HEK293 (cell line): ENCODE measurements around the gene AFF4.

ENCODE experiments used
- CTCF ChIA-PET: fragments of 350-600 bp; formaldehyde crosslinking; extraction: SDS; loops from one replicate; lab custom pipeline; 2021; ENCODE audit warnings: antibody characterized with exemption; lab: Yijun Ruan, JAX
- POLR2A ChIA-PET: fragments of 300-600 bp; formaldehyde crosslinking; extraction: SDS; loops from one replicate; lab custom pipeline; 2020; ENCODE audit warnings: antibody characterized with exemption, inconsistent platforms; lab: Yijun Ruan, JAX
- H3K27ac ChIP-seq: fragments of 200-500 bp; sonication (Bioruptor generic); 2 replicates; pipeline ENCODE4 v1.5.1; 2014; ENCODE audit warnings: low read depth, low read length, control low read depth, inconsistent platforms; ENCODE audit errors: extremely low read depth
- H3K36me3 ChIP-seq, 2 experiments: fragments of 200-500 bp in 1 of 2; sonication (Bioruptor generic) in 1 of 2; 1 replicate in 1 of 2; 2 replicates in 1 of 2; pipeline ENCODE4 v1.5.1; 2014 to 2017; ENCODE audit warnings: inconsistent platforms in 2 of 2, low read length in 2 of 2; ENCODE audit not compliant: control insufficient read depth in 2 of 2, insufficient read depth in 1 of 2
- H3K4me1 ChIP-seq: fragments of 200-500 bp; sonication (Bioruptor generic); 2 replicates; pipeline ENCODE4 v1.5.1; 2014; ENCODE audit warnings: mild to moderate bottlenecking, low read length, inconsistent platforms; ENCODE audit not compliant: control insufficient read depth, insufficient read depth
- H3K4me3 ChIP-seq: 2 replicates; pipeline ENCODE4 v1.5.1; 2011; ENCODE audit warnings: low read depth, mild to moderate bottlenecking, control low read depth, low read length, moderate library complexity
- H3K9me3 ChIP-seq: fragments of 200-500 bp; sonication (Bioruptor generic); 2 replicates; pipeline ENCODE4 v1.5.1; 2014; ENCODE audit warnings: low read depth, low read length, inconsistent platforms; ENCODE audit not compliant: control insufficient read depth, insufficient read depth
- BCL11A ChIP-seq: fragments of 450-650 bp; formaldehyde crosslinking; IDR thresholded peaks from 2 replicates; pipeline ENCODE4 v1.5.1; 2016; ENCODE audit warnings: low read depth, missing biosample characterization, missing genetic modification characterization
- FEZF1 ChIP-seq: fragments of 450-650 bp; formaldehyde crosslinking; IDR thresholded peaks from 2 replicates; pipeline ENCODE4 v1.5.1; 2016; ENCODE audit warnings: missing biosample characterization, missing genetic modification characterization
- GLI4 ChIP-seq: fragments of 450-650 bp; formaldehyde crosslinking; IDR thresholded peaks from 2 replicates; pipeline ENCODE4 v1.5.1; 2016; ENCODE audit warnings: missing biosample characterization, missing genetic modification characterization
- MZF1 ChIP-seq: fragments of 450-650 bp; formaldehyde crosslinking; IDR thresholded peaks from 2 replicates; pipeline ENCODE4 v1.5.1; 2017; ENCODE audit warnings: missing biosample characterization, missing genetic modification characterization, borderline replicate concordance
- ZFP3 ChIP-seq: fragments of 450-650 bp; formaldehyde crosslinking; IDR thresholded peaks from 2 replicates; pipeline ENCODE4 v1.5.1; 2016; ENCODE audit warnings: low read depth, missing biosample characterization, missing genetic modification characterization
- ZNF121 ChIP-seq: fragments of 450-650 bp; formaldehyde crosslinking; IDR thresholded peaks from 2 replicates; pipeline ENCODE4 v1.5.1; 2016; ENCODE audit warnings: missing biosample characterization, missing genetic modification characterization
- ZNF157 ChIP-seq: fragments of 450-650 bp; formaldehyde crosslinking; IDR thresholded peaks from 2 replicates; pipeline ENCODE4 v1.5.1; 2016; ENCODE audit warnings: missing biosample characterization, missing genetic modification characterization
- ZNF214 ChIP-seq: fragments of 450-650 bp; formaldehyde crosslinking; IDR thresholded peaks from 2 replicates; pipeline ENCODE4 v1.5.1; 2017; ENCODE audit warnings: missing biosample characterization, mild to moderate bottlenecking, missing genetic modification characterization, borderline replicate concordance
- ZNF221 ChIP-seq: fragments of 450-650 bp; formaldehyde crosslinking; IDR thresholded peaks from 2 replicates; pipeline ENCODE4 v1.5.1; 2017; ENCODE audit warnings: missing biosample characterization, missing genetic modification characterization, borderline replicate concordance
- ZNF324 ChIP-seq: fragments of 450-650 bp; formaldehyde crosslinking; IDR thresholded peaks from 2 replicates; pipeline ENCODE4 v1.5.1; 2016; ENCODE audit warnings: missing biosample characterization, missing genetic modification characterization
- ZNF350 ChIP-seq: fragments of 450-650 bp; formaldehyde crosslinking; IDR thresholded peaks from 2 replicates; pipeline ENCODE4 v1.5.0; 2017; ENCODE audit warnings: missing biosample characterization, mild to moderate bottlenecking, missing genetic modification characterization
- ZNF521 ChIP-seq: fragments of 450-650 bp; formaldehyde crosslinking; IDR thresholded peaks from 2 replicates; pipeline ENCODE4 v1.5.1; 2017; ENCODE audit warnings: missing biosample characterization, mild to moderate bottlenecking, missing genetic modification characterization
- ZNF530 ChIP-seq: fragments of 450-650 bp; formaldehyde crosslinking; IDR thresholded peaks from 2 replicates; pipeline ENCODE4 v1.5.1; 2016; ENCODE audit warnings: low read depth, missing biosample characterization, missing genetic modification characterization
- ZNF660 ChIP-seq: fragments of 450-650 bp; IDR thresholded peaks from 2 replicates; pipeline ENCODE4 v1.5.1; 2018; ENCODE audit warnings: missing biosample characterization, mild to moderate bottlenecking, missing genetic modification characterization
- ZNF664 ChIP-seq: fragments of 450-650 bp; formaldehyde crosslinking; IDR thresholded peaks from 2 replicates; pipeline ENCODE4 v1.5.1; 2016; ENCODE audit warnings: missing biosample characterization, missing genetic modification characterization
- ZNF777 ChIP-seq: fragments of 450-650 bp; formaldehyde crosslinking; IDR thresholded peaks from 2 replicates; pipeline ENCODE4 v1.5.1; 2017; ENCODE audit warnings: missing biosample characterization, missing genetic modification characterization, borderline replicate concordance
- ZSCAN30 ChIP-seq: fragments of 450-650 bp; IDR thresholded peaks from 2 replicates; pipeline ENCODE4 v1.5.1; 2018; ENCODE audit warnings: missing biosample characterization, mild to moderate bottlenecking, missing genetic modification characterization, moderate library complexity
- TF ChIP-seq, protein P1 (sequence below): fragments of 450-650 bp; formaldehyde crosslinking; IDR thresholded peaks from 2 replicates; pipeline ENCODE4 v1.5.1; 2016; ENCODE audit warnings: missing biosample characterization, missing genetic modification characterization
- TF ChIP-seq, protein P2 (sequence below): IDR thresholded peaks from 2 replicates; pipeline ENCODE4 v1.6.1; 2011; ENCODE audit warnings: mild to moderate bottlenecking, low read depth, low read length, borderline replicate concordance
- TF ChIP-seq, protein P3 (sequence below): fragments of 450-650 bp; formaldehyde crosslinking; IDR thresholded peaks from 2 replicates; pipeline ENCODE4 v1.5.1; 2016; ENCODE audit warnings: missing biosample characterization, missing genetic modification characterization
- TF ChIP-seq, protein P4 (sequence below): fragments of 450-650 bp; formaldehyde crosslinking; IDR thresholded peaks from 2 replicates; pipeline ENCODE4 v1.5.1; 2016; ENCODE audit warnings: missing biosample characterization, missing genetic modification characterization
- TF ChIP-seq, protein P5 (sequence below): fragments of 450-650 bp; formaldehyde crosslinking; IDR thresholded peaks from 2 replicates; pipeline ENCODE4 v1.5.1; 2017; ENCODE audit warnings: missing biosample characterization, mild to moderate bottlenecking, missing genetic modification characterization, moderate library complexity

AFF4 gene

DNA sequence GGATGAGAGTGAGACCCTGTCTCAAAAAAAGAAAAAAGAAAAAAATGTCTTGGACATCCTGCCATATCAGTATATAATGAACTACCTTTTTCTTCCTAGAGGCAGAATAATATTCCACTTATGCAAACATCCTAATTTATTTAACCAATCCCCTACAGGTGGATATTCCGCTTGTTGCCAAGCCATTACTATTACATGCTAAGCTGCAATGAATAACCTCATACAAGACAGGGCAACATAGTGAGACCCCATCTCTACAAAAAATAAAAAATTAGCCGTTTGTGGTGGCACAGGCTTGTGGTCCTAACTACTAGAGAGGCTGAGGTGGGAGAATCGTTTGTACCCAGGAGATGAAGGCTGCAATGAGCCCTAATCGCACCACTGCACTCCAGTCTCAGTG lies 1.7 kb upstream of the AFF4 start:
- CTCF ChIA-PET = no interaction called here
- POLR2A ChIA-PET = interaction anchor here (3.9 kb wide), 1 partner anchor 87 kb away, joined by 23 read pairs; the partner anchor contains the start of gene HSPA4
- H3K27ac ChIP-seq = no peak overlapping the region
- no peaks in the 10 kb centered on the region for H3K9me3 ChIP-seq
- TF ChIP-seq MZF1 (tag by site-specific recombination) = peak; percentile 93; the same call in 1 of the 2 replicates
- TF ChIP-seq ZNF121 (tag by site-specific recombination) = peak; percentile 99
- TF ChIP-seq, protein P1, sequence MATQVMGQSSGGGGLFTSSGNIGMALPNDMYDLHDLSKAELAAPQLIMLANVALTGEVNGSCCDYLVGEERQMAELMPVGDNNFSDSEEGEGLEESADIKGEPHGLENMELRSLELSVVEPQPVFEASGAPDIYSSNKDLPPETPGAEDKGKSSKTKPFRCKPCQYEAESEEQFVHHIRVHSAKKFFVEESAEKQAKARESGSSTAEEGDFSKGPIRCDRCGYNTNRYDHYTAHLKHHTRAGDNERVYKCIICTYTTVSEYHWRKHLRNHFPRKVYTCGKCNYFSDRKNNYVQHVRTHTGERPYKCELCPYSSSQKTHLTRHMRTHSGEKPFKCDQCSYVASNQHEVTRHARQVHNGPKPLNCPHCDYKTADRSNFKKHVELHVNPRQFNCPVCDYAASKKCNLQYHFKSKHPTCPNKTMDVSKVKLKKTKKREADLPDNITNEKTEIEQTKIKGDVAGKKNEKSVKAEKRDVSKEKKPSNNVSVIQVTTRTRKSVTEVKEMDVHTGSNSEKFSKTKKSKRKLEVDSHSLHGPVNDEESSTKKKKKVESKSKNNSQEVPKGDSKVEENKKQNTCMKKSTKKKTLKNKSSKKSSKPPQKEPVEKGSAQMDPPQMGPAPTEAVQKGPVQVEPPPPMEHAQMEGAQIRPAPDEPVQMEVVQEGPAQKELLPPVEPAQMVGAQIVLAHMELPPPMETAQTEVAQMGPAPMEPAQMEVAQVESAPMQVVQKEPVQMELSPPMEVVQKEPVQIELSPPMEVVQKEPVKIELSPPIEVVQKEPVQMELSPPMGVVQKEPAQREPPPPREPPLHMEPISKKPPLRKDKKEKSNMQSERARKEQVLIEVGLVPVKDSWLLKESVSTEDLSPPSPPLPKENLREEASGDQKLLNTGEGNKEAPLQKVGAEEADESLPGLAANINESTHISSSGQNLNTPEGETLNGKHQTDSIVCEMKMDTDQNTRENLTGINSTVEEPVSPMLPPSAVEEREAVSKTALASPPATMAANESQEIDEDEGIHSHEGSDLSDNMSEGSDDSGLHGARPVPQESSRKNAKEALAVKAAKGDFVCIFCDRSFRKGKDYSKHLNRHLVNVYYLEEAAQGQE (tag by site-specific recombination) = no peak
- TF ChIP-seq, all 188 proteins: peak for 2
- Histone ChIP-seq H3K4me3 (no peak overlapping the region), H3K36me3 (peaks cover 0 to 6% of the 10 kb centered on the region in 2 experiments; a peak in 1 of 3 replicates), H3K4me1 (no peaks in the 10 kb centered on the region)

DNA sequence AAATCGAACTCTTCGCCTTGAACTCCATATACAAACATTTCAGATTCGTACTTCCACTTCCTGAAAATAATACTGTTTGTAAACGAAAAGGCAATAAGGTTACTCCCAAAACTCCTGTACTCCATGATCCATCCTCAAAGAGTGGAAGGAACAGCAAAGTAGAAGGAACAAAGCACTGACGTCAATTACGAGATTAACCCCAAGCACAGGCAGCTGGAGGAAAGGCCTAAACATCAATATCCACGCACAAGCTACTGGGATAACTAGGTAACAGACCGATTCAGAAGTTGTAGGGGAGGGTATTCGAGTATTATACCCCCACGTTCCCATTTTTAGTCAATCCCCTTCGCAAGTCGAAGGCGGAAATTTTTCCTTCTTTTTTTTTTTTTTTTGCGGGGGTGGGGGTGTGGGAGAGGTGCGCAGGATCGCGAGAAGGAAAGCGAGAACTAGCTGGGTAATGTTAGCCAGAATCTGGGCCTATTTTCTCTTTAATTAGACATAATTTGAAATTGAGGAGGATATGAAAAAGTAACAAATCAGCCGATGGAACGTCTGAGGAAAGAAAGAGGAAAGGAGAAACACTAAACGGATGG lies 909 bp downstream of the AFF4 start:
- H3K27ac ChIP-seq = peak overlapping the region; percentile 92
- H3K4me3 ChIP-seq = peak overlapping the region; percentile 79
- CTCF ChIA-PET = interaction anchor here (0.7 kb wide), 1 partner anchor 23 kb away, joined by 4 read pairs; no protein-coding TSS in a partner anchor
- POLR2A ChIA-PET = interaction anchor here (0.6 to 3.9 kb wide), 8 partner anchors 8 to 225 kb away, joined by 3 to 23 read pairs (median 6); partner anchors contain the start of genes HSPA4 and KIF3A
- H3K4me1 ChIP-seq = no peaks in the 10 kb centered on the region
- H3K36me3 ChIP-seq = peaks cover under 1 to 10% of the 10 kb centered on the region in 2 experiments; a peak in 2 of 3 replicates
- H3K9me3 ChIP-seq = no peaks in the 10 kb centered on the region
- no peak for TF ChIP-seq BCL11A (tag by site-specific recombination)
- no peak for TF ChIP-seq ZNF530 (tag by site-specific recombination)
- no peak for TF ChIP-seq ZNF214 (tag by site-specific recombination)
- TF ChIP-seq GLI4 (tag by site-specific recombination) = no peak
- TF ChIP-seq ZNF221 = no peak
- no peak for TF ChIP-seq ZSCAN30 (tag by site-specific recombination)
- TF ChIP-seq, protein P2, sequence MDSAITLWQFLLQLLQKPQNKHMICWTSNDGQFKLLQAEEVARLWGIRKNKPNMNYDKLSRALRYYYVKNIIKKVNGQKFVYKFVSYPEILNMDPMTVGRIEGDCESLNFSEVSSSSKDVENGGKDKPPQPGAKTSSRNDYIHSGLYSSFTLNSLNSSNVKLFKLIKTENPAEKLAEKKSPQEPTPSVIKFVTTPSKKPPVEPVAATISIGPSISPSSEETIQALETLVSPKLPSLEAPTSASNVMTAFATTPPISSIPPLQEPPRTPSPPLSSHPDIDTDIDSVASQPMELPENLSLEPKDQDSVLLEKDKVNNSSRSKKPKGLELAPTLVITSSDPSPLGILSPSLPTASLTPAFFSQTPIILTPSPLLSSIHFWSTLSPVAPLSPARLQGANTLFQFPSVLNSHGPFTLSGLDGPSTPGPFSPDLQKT = no peak
- TF ChIP-seq FEZF1 = no peak
- TF ChIP-seq ZNF157 (tag by site-specific recombination) = no peak
- no peak for TF ChIP-seq ZNF521
- no peak for TF ChIP-seq ZFP3 (tag by site-specific recombination)
- TF ChIP-seq, protein P3, sequence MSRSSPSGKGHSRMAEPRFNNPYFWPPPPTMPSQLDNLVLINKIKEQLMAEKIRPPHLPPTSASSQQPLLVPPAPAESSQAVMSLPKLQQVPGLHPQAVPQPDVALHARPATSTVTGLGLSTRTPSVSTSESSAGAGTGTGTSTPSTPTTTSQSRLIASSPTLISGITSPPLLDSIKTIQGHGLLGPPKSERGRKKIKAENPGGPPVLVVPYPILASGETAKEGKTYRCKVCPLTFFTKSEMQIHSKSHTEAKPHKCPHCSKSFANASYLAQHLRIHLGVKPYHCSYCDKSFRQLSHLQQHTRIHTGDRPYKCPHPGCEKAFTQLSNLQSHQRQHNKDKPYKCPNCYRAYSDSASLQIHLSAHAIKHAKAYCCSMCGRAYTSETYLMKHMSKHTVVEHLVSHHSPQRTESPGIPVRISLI (tag by site-specific recombination) = peak; percentile 98
- TF ChIP-seq, protein P4, sequence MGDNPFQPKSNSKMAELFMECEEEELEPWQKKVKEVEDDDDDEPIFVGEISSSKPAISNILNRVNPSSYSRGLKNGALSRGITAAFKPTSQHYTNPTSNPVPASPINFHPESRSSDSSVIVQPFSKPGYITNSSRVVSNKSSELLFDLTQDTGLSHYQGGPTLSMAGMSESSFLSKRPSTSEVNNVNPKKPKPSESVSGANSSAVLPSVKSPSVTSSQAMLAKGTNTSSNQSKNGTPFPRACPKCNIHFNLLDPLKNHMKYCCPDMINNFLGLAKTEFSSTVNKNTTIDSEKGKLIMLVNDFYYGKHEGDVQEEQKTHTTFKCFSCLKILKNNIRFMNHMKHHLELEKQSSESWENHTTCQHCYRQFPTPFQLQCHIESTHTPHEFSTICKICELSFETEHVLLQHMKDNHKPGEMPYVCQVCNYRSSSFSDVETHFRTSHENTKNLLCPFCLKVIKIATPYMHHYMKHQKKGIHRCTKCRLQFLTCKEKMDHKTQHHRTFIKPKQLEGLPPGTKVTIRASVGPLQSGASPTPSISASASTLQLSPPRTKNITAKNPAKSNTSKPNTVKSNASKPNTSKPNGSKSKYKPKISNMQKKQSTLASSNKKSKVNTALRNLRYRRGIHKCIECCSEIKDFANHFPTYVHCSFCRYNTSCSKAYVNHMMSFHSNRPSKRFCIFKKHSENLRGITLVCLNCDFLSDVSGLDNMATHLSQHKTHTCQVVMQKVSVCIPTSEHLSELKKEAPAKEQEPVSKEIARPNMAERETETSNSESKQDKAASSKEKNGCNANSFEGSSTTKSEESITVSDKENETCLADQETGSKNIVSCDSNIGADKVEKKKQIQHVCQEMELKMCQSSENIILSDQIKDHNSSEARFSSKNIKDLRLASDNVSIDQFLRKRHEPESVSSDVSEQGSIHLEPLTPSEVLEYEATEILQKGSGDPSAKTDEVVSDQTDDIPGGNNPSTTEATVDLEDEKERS (tag by site-specific recombination) = no peak
- no peak for TF ChIP-seq ZNF777 (tag by site-specific recombination)
- no peak for TF ChIP-seq ZNF324
- TF ChIP-seq ZNF350 (tag by site-specific recombination) = no peak
- TF ChIP-seq, protein P5, sequence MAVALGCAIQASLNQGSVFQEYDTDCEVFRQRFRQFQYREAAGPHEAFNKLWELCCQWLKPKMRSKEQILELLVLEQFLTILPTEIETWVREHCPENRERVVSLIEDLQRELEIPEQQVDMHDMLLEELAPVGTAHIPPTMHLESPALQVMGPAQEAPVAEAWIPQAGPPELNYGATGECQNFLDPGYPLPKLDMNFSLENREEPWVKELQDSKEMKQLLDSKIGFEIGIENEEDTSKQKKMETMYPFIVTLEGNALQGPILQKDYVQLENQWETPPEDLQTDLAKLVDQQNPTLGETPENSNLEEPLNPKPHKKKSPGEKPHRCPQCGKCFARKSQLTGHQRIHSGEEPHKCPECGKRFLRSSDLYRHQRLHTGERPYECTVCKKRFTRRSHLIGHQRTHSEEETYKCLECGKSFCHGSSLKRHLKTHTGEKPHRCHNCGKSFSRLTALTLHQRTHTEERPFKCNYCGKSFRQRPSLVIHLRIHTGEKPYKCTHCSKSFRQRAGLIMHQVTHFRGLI (tag by site-specific recombination) = no peak
- TF ChIP-seq ZNF660 (tag by site-specific recombination) = no peak
- TF ChIP-seq ZNF664 (tag by site-specific recombination) = no peak
